CD4-positive, alpha-beta T cell treated with Interleukin-15 for 4 hours (primary cell): ENCODE measurements around the gene DYNLT5.
"Not testable (repeated sequence)": the region's sequence is repeated elsewhere in the genome, so short reads cannot be mapped to it uniquely, and the experiment has no call there.

Source experiments
- DNase-seq: peaks from one replicate; pipeline ENCODE4 v3.0.0-alpha.2; 2020; ENCODE audit warnings: low spot score

The DYNLT5 gene, protein sequence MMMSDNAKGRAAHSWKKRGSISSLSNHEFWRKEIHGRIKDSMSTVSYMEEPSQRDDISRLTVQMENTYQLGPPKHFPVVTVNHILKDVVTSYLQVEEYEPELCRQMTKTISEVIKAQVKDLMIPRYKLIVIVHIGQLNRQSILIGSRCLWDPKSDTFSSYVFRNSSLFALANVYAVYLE

DNA sequence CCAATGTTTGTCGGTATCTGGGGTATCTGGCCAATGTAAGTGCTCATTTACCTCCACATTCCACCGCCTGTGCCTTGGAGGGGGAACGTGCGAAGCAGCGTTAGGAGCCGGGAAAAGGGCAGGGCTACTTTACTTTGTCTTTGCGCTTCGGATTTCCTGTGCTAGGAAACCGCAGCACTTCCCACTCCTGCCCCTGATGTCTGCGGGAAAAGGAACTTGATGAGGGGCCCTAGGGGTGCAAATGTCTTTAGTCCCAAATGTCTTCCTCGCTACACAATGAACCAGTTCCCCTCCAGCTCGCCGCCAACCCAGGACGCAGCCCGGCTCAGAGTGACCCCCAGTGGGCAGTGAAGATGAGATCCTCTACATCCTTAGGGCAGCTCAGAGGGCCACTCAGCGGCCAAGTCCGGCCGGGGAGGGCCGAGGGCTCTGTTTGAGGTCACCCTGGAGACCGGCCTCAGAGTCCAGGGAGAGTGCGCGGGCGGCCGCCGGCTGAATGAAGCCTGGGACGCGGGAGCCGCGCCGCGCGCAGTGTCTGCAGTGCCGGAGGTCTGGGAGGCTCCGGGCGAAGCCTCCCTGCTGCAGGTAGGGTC lies at the start of gene DYNLT5:
TSS of gene DYNLT5 (plus strand) at position 460 of the 593 bp plus-strand sequence. CDS start 2,200 bp downstream, outside the sequence.
- no peak for DNase-seq

- no peak for DNase-seq
These were observed 47.9 kb upstream of the DYNLT5 start for GRCh38 chr1:66704177-66704875.

- no peak for DNase-seq
These were observed 47.1 kb upstream of the DYNLT5 start for GRCh38 chr1:66705110-66705509.

DNA sequence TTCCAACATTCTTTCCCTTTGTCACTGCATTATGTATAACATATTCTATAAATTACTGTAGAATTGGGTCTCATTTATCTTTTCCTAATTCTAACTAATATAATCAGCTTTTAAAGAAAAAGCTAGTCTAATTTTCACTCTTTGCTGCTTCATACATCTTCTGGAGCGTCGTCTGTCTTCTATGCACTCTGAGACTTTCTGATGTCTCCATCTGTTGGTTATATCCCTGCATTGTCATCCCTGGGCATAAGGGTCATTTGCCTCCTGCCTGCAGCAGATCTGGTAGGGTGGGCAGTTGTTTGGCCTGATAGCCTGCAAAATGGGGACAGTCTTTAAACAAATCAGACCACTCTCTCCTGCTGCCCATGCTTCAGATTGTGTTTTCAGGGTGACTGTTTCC lies 40.8 kb upstream of the DYNLT5 start:
- DNase-seq, result no peak

GRCh38 chr1:66712839-66713238 lies 39.4 kb upstream of the DYNLT5 start:
- DNase-seq, result no peak

DNA sequence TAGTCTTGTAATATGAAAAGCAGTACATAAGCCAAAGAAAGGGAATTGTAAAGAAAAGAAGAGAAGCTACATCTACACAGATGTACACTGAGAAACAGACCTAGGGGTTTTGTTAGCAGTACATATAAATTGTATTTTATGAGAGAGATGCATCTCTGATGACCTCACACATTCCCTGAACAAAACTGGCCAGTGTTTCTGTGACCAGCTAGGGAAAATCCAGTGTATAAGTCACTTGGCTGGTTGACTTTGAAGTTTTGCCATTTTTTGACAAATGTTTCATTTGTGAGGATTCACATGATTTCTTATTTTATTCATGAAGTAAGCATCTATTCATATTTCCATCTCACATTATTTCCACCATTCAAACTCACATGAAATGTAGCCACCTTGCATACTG lies 28.3 kb upstream of the DYNLT5 start:
- no peak for DNase-seq

DNA sequence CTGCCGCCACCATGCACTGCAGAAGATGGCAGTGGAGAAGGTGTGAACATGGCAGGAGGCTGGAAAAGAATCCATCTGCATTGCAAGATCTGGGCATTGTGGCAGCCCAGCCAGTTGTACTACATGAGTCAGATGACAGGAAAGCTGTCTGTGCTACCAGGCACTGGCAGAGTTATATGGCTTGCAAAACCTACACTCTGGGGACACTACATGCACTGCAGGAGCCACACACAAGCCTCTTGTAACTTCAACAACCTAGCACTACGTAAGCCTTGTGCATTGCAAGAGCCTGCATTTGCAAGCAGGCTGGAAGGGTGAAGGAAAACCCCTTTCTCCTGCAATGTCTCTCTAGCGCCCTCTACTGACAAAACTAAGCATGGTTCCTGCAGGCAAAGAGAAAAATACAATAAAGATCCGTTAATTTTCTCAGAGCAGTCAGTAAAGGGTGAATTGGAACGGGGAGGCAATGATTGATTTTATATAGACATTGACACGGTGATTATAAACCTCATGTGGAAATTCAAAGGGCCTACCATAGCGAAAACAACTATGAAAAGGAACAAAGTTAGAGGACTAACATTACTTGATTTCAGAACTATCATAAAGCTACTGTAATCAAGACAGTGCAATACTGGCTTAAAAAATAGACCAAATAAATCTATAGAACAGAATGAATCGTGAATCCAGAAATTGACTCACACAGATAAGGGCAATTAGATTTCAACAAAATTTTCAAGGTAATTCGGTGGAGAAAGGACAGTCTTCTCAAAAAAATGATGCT lies 26.2 kb upstream of the DYNLT5 start:
- peak; percentile 66 for DNase-seq

DNA sequence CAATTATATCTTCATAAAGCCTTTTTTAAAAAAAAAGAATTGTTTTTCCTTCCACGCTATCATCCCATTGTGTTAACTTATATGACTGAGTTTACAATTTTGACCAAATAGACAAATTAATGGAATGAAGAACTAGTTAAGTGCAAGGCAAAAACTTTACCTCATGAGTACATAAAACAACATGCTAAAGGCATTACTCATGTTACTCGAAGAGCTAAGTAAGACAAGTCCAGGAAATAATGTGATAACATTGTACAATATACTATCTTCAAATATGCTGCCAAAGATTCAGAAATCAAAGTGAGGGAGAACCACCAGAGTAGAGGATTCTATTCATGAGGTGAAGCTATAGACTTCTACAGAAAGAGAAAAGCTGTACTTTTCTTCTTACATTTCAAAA lies 24.2 kb upstream of the DYNLT5 start:
- no peak for DNase-seq

DNA sequence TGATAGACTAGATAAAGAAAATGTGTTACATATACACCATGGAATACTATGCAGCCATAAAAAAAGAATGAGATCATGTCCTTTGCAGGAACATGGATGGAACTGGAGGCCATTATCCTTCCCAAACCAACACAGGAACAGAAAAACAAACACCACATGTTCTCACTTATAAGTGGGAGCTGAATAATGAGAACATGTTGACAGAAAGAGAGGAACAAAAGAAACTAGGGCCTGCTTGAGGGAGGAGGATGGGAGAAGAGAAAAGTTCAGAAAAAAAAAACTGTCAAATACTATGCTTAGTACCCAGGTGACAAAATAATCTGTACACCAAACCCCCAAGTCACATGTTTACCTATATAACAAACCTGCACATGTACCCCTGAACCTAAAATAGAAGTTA lies 23.5 kb upstream of the DYNLT5 start:
- not testable (repeated sequence) for DNase-seq

- DNase-seq, result no peak
These were observed 23.1 kb upstream of the DYNLT5 start for GRCh38 chr1:66729119-66729518.

- no peak for DNase-seq
These were observed 22.7 kb upstream of the DYNLT5 start for GRCh38 chr1:66729523-66729922.

DNA sequence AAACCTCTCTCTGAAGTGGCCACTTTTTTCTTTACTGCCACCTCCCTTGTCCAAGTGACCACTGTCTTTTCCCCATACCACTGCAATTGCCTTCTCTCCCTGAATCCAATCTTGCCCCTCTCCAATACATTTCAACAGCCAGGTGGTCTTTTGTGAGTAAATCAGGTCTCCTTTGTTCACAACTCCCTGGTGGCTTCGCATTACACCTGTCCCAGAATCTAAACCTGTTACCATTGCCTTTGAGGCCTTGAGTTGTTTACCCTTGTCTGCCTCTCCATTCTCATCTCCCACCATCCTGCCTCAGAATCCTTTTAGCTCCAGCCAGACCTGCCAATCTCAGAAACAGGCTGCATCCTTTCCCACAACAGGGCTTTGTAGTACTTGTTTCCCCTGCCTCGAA lies 21.8 kb upstream of the DYNLT5 start:
- no peak for DNase-seq

DNA sequence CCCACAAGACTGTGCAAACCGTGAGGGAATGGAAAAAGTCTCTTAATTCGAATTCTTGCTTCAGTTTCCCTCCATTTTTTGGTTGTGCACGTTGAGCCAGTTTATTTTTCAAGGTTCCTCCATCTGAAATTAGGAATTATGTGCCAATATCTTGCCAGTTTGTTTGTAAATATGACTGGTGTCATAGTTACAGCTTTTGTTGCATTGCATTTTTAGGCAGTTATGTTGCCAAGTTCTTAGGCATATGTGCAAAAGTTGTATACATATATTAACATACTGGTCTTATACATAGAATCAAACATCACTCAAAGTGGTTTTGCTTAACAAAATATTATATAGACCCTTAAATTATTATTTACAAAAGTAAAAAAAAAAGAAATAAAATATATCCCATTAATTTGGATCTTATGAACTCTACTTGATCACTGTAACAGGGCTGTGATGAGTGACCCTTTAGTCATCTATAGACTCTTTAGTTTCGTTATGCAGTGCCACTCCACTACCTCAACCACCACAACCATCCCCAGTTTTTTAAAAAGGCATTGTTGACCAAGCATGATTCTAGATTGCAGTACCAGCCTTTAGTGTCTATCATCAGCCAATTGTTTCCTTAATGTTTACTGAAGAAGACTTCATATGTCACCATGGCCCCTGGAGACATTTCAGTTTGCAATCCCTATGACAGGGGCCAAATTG lies 20.9 kb upstream of the DYNLT5 start:
- no peak for DNase-seq

- DNase-seq, result no peak
These were observed 19.7 kb upstream of the DYNLT5 start for GRCh38 chr1:66732407-66733166.

GRCh38 chr1:66733348-66734017 lies 18.8 kb upstream of the DYNLT5 start:
- DNase-seq, result no peak

- not testable (repeated sequence) for DNase-seq
These were observed 17.7 kb upstream of the DYNLT5 start for GRCh38 chr1:66734531-66734930.

GRCh38 chr1:66737836-66738235 lies 14.4 kb upstream of the DYNLT5 start:
- no peak for DNase-seq

DNA sequence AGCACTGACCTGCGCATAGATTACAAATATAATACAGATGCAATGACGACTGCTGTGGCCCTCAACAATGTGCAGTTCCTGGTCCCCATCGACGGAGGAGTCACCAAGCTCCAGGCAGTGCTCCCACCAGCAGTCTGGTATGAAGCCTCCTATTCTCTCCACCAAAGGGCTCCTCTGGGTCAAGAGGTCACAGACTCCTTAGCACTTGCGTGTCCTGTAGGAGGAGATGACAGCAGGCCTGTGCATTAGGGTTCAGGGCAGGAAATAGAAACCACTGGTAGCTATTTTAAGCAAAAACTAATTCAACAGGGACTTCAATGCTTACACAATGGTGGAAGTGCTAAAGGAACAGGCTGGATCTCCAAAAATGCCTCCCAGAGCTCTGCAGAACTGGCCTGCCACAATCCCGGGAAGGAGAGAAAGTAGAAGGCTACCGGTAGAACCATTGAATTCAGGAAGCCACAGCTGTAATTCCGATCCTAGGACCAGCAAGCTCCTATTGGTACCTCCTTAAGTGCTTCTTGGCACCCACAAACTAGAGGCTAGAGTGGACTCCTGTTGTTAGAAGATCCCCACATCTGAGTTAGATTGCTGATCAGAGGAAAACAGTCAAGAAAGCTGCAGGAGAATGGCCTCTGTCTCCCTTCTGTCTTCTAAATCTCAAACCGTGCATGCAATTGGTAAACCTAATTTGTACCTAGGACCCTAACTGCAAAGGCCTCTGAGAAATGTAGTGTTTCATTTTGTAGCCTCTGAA lies 12.7 kb upstream of the DYNLT5 start:
- DNase-seq, result no peak

DNA sequence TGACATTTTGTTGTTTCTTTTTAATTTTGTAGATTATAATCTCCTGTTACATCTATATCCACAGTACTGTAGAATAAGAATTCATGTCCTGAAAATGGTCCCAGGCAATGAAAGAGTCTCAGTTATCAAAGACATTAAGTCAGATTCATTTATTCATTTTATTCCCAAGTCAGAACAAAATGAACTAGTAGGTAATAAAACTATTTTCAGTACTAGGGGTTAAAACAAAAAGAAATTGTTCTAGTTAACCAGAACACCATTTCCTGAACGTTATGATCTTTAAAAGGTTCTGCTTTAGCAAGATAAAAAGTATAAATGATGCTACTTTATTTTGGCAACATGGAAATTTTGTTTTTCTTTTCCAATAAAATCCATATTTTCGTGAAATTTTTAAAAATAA lies 6.8 kb upstream of the DYNLT5 start:
- no peak for DNase-seq

- DNase-seq, result no peak
These were observed 4.8 kb upstream of the DYNLT5 start for GRCh38 chr1:66747501-66747900.
